Astrocyte (in vitro differentiated cells and primary cell): ENCODE measurements around the gene IFI44L.

ENCODE experiments used
- EZH2 ChIP-seq: IDR thresholded peaks from 2 replicates; pipeline ENCODE4 v1.6.1; 2012; ENCODE audit warnings: mild to moderate bottlenecking, low read length, inconsistent platforms; ENCODE audit not compliant: insufficient read depth
- TF ChIP-seq, protein P1 (sequence below): IDR thresholded peaks from 2 replicates; pipeline ENCODE4 v1.5.1; 2011; ENCODE audit warnings: low read depth, mild to moderate bottlenecking, inconsistent platforms, low read length, moderate library complexity; ENCODE audit not compliant: insufficient read depth

DNA sequence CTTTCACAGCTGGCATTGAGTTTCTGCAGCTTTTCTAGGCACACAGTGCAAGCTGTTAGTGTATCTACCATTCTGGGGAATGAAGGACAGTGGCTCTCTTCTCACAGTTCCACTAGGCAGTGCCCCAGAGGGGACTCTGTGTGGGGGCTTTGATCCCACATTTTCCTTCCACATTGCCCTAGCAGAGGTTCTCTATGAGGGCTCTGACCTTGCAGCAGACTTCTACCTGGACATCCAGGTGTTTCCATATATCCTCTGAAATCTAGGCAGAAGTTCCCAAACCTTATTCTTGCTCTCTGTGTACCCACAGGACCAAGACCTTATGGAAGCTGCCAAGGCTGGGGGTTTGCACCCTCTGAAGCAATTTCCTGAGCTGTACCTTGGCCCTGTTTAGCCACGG lies 27.0 kb downstream of the IFI44L start:
- no peak for TF ChIP-seq EZH2
- TF ChIP-seq, protein P1, sequence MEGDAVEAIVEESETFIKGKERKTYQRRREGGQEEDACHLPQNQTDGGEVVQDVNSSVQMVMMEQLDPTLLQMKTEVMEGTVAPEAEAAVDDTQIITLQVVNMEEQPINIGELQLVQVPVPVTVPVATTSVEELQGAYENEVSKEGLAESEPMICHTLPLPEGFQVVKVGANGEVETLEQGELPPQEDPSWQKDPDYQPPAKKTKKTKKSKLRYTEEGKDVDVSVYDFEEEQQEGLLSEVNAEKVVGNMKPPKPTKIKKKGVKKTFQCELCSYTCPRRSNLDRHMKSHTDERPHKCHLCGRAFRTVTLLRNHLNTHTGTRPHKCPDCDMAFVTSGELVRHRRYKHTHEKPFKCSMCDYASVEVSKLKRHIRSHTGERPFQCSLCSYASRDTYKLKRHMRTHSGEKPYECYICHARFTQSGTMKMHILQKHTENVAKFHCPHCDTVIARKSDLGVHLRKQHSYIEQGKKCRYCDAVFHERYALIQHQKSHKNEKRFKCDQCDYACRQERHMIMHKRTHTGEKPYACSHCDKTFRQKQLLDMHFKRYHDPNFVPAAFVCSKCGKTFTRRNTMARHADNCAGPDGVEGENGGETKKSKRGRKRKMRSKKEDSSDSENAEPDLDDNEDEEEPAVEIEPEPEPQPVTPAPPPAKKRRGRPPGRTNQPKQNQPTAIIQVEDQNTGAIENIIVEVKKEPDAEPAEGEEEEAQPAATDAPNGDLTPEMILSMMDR = no peak
